NCI-H2196 (cell line): ENCODE measurements around the gene DCST2.

Experiments used
- DNase-seq: peaks from one replicate; lab custom pipeline; 2025; ENCODE audit not compliant: unreplicated experiment; lab: John Stamatoyannopoulos, UW

DCST2 gene

GRCh38 chr1:155070158-155070621, 36.6 kb upstream of the DCST2 start:
- peak; percentile 64 for DNase-seq

- DNase-seq, result peak; percentile 76
These were observed 36.1 kb upstream of the DCST2 start for GRCh38 chr1:155069551-155070157.

DNA sequence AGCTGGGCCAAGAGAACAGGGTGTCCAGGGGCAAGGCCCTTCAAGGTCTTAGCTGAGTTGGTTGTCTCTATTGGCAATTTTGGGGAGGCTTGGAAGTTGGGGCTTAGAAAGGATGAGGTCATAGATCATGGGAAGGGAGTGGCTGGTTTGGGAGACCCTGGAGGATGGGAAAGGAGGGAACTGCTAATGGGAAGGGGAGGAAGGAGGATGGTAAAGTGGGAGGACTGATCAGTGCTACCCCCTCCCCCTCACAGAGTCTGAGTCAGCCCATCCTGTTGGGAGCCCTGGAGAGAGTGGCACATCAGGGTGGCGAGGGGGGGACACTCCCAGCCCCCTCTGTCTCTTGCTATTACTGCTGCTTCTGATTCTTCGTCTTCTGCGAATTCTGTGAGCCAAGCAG, 35.0 kb upstream of the DCST2 start:
- no peak for DNase-seq

DNA sequence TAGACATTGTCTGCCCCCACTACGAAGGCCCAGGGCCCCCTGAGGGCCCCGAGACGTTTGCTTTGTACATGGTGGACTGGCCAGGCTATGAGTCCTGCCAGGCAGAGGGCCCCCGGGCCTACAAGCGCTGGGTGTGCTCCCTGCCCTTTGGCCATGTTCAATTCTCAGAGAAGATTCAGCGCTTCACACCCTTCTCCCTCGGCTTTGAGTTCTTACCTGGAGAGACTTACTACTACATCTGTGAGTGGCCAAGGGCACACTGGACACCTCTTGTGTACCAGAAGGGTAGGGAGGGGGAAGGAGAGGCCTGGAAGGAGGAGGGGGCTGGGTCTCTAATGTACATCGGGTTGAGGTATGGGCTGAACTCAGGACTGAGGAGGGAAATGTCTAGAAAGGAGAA, 33.2 kb upstream of the DCST2 start:
- DNase-seq, result no peak

- DNase-seq, result no peak
These were observed 31.4 kb upstream of the DCST2 start for GRCh38 chr1:155064832-155065429.

DNA sequence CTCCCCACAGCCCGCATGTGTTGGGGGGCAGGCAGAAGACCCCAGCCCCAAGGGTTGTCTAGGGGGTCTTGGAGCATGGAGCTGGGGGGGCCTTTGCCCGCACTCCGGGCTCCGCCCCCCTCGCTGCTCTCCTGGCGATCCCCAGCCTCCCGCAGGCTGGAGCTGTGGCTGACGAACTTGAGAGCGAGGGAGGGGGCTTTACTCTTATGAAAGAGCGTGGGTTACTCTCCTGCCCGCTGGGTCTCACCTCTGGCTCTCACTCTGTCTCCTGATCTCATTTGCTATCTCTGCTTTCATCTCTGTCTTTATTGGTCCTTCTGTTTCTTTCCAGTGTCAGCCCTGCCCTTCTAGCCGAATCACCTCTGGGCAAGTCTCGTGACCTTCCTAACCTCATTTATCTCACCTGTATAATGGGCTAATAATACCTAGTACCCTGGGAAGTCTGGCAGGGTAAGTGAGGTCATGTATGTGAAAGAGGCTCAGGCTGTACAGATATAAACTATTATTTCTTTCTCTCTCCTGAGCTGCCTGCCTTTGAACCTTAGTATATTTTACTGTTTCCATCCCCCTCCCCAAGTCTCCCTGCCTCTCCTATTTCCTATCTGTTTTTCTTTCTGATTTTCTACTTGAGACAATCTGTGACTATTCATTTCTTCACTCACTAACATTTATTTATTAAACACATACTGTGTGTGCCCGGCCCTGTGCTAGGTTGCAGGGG, 30.7 kb upstream of the DCST2 start:
- peak; percentile 80 for DNase-seq

DNA sequence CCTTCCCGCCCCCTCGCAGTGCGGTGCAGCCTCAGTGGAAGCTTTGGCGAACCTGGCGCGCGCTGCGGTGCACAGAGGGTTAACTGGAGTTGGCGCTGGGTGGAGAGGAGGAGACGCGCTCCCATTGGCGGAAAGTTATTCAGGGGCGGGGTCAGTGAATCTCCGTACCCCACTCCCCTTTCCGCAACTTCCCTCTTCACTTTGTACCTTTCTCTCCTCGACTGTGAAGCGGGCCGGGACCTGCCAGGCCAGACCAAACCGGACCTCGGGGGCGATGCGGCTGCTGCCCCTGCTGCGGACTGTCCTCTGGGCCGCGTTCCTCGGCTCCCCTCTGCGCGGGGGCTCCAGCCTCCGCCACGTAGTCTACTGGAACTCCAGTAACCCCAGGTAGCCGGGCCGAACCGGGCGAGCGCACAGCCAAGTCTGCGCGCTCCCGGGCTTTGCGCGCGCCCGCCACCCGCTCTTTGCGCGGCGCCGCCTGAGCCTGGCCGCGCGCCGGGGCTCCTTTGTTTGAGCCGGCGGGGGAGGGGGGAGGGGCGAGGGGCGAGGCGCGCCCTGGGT, 30.0 kb upstream of the DCST2 start, which contains the start of gene EFNA4:
Gene EFNA4, plus strand, starts transcription at position 191 of the 561 bp plus-strand sequence. Its CDS starts 84 bp downstream, at position 275.
- peak; percentile 90 for DNase-seq

- DNase-seq, result peak; percentile 51
These were observed 29.3 kb upstream of the DCST2 start for GRCh38 chr1:155062702-155063411.

- no peak for DNase-seq
These were observed 28.6 kb upstream of the DCST2 start for GRCh38 chr1:155062151-155062686.

DNA sequence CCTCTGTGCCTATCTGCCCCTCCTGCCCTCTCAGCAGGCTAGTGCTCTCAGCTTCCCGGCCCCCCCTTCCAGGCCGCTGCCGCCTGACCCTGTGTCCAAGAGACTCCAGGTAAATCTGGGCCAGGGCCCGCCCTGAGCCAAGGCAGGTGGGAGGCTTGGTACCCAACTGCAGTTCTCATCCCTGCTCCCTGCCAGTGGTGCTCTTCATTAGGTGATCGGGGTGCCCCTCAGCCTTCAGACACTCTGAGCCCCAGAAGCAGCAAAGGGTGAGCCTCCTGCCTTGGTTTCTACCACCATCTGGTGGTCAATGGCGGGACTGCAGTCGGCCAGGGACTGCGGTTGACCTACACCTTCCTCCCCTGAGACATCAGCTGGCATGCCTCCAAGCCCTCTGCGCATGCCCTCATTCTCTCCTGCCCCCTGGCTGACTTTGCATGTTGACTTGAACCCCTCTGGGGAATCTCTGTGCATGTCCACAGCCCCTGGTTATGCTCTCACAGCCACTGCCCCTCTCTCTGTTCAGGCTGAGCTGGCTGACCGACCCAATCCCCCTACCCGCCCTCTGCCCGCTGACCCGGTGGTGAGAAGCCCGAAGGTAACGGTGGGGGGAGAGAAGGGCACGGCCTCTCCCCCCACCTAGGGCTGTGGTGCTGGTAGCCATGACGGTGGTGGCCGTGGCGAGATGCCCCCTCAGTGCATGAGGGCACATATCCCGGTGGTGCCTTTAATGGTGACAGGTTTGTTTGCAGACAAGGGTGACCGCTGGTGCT, 28.0 kb upstream of the DCST2 start:
- peak; percentile 97 for DNase-seq

GRCh38 chr1:155060736-155061135, 27.2 kb upstream of the DCST2 start:
- DNase-seq, result no peak

DNA sequence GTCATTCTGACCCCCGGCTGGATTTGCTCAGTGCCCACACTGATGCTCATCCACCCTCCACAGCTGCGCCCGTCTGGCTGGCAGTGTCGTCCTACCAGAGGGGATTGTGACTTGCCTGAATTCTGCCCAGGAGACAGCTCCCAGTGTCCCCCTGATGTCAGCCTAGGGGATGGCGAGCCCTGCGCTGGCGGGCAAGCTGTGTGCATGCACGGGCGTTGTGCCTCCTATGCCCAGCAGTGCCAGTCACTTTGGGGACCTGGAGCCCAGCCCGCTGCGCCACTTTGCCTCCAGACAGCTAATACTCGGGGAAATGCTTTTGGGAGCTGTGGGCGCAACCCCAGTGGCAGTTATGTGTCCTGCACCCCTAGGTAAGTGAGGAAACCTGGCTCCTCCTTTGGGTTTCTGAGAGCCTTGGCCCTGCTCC, 24.2 kb upstream of the DCST2 start:
- DNase-seq, result no peak

GRCh38 chr1:155057104-155057503, 23.5 kb upstream of the DCST2 start:
- no peak for DNase-seq

- no peak for DNase-seq
These were observed 20.0 kb upstream of the DCST2 start for GRCh38 chr1:155053531-155054105.

GRCh38 chr1:155052439-155053395, 19.1 kb upstream of the DCST2 start:
- no peak for DNase-seq

GRCh38 chr1:155051777-155052398, 18.3 kb upstream of the DCST2 start:
- peak; percentile 60 for DNase-seq

DNA sequence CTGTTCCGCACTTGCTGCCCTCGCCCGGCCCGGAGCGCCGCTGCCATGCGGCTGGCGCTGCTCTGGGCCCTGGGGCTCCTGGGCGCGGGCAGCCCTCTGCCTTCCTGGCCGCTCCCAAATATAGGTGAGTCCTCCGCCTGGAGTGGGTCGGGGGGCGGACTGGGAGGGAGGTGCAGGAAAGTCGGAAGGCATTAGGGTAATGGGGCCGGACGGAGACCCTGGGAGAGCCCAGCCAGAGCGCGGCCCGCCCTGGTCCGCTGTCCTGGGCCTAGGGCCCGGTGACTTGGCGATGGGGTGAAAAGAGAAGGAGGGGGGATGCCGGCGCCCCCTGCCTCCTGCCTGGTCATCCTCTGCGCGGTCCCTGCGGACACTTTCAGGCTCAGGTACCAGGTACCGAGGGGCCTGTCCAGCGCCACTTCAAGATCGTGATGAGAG, 17.8 kb upstream of the DCST2 start:
- no peak for DNase-seq
